ENCODE results near the gene NPRL2.

NPRL2 gene

GRCh38 chr3:50303013-50303815 is 47.4 kb downstream of the NPRL2 start, which contains the start of gene HYAL1:
TSS of gene HYAL1 (minus strand) at chr3:50303574. CDS start at chr3:50302956, 618 bp downstream.
- DNase-seq: no peak

GRCh38 chr3:50302095-50303012 is 48.2 kb downstream of the NPRL2 start:
- no peak for DNase-seq

DNA sequence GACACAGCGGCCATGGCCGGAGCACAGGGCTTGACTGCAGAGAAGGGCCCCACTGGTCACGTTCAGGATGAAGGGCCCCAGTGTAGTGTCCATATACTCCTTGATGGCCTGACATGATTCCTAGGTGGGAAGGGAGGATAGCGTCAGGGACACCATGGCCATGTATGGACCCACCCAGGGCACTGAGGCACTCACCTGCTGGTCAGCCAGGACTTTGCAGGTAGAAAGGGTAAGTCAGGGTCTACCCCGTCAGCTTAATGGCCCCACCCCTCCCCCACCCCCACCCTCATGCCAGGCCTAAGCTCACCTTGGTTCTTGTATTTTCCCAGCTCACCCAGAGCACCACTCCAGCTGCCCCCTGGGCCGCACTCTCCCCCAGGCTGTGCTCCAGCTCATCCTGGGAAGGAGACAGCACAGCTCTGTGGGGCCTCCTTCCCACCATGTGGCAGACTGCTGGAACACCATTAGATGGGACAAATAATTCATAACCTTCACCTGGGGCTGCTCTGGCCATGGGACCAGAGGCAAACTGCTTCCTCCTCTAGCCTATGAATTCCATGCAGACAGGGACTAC is 49.8 kb downstream of the NPRL2 start:
- no peak for DNase-seq

- no peak for DNase-seq
Measured at GRCh38 chr3:50299929-50300680, 50.5 kb downstream of the NPRL2 start.

- no peak for DNase-seq
Measured at GRCh38 chr3:50299638-50299928, 51.0 kb downstream of the NPRL2 start.

- DNase-seq: peak; percentile 88
Measured at GRCh38 chr3:50298836-50299637, 51.5 kb downstream of the NPRL2 start, which contains the start of the genes HYAL3 and NAA80. TSS of gene HYAL3 (minus strand) at chr3:50299405. CDS start at chr3:50295602, 3,803 bp downstream. TSS of gene NAA80 (minus strand) at chr3:50299405. CDS start at chr3:50297463, 1,942 bp downstream.

- DNase-seq: no peak
Measured at GRCh38 chr3:50297896-50298725, 52.5 kb downstream of the NPRL2 start.

DNA sequence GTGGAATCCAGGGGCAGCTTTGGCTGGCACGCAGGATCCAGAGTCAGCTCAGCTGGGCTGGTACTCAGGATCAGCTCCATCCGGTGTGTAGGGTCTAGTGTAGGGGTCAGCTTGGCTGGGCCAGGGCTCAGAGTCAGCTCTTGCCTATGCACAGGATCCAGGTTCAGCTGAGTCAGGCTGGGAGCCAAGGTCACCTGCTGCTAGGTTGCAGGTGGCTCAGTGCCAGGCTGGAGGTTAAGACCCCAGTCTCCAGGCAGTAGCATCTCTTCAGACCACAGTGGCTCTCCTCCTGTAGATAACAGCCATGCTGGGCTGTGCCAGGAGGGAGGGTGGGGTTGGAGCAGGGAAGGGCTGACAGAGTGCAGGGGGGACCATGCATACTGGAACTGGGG is 53.2 kb downstream of the NPRL2 start:
- DNase-seq: no peak
